Endothelial cell (in vitro differentiated cells): ENCODE data around the gene FTCDNL1. TPM values are rescaled to one million over a fixed set of nuclear protein-coding genes. Genes with fewer than 3 reads are reported as not detected.

ENCODE experiments used
- DNase-seq: peaks from one replicate; pipeline ENCODE4 v3.0.0; 2021; ENCODE audit warnings: low spot score
- H3K27ac Mint-ChIP-seq: one replicate; pipeline ENCODE4 v1.8.0; 2021; ENCODE audit warnings: mixed read lengths, inconsistent platforms; ENCODE audit not compliant: unreplicated experiment
- H3K27me3 Mint-ChIP-seq: one replicate; pipeline ENCODE4 v1.8.0; 2021; ENCODE audit warnings: mild to moderate bottlenecking, moderate library complexity, mixed read lengths, inconsistent platforms; ENCODE audit not compliant: unreplicated experiment
- H3K36me3 Mint-ChIP-seq: one replicate; pipeline ENCODE4 v1.8.0; 2021; ENCODE audit warnings: mild to moderate bottlenecking, low read depth, mixed read lengths, inconsistent platforms; ENCODE audit not compliant: unreplicated experiment
- H3K4me1 Mint-ChIP-seq: one replicate; pipeline ENCODE4 v1.8.0; 2021; ENCODE audit warnings: mild to moderate bottlenecking, mixed read lengths, inconsistent platforms; ENCODE audit not compliant: unreplicated experiment
- H3K4me3 Mint-ChIP-seq: one replicate; pipeline ENCODE4 v1.8.0; 2021; ENCODE audit warnings: mild to moderate bottlenecking, mixed read lengths, inconsistent platforms; ENCODE audit not compliant: unreplicated experiment
- H3K9me3 Mint-ChIP-seq: one replicate; pipeline ENCODE4 v1.8.0; 2021; ENCODE audit warnings: mixed read lengths, inconsistent platforms; ENCODE audit not compliant: unreplicated experiment
- total RNA-seq: library from RNA; stranded (reverse); fragmentation: NEBNext Ultra II Directional; extraction: Animal tissue kit (Norgen Biotek cat#: 25700); gene quantifications from one replicate; pipeline ENCODE4 v1.2.1, GENCODE V29; 2021; ENCODE audit not compliant: unreplicated experiment
- TF ChIP-seq, protein P1 (sequence below): fragments of 200-600 bp; sonication (generic); IDR thresholded peaks from one replicate; pipeline ENCODE4 v1.5.0; 2021; ENCODE audit warnings: antibody characterized with exemption; ENCODE audit not compliant: unreplicated experiment

Gene FTCDNL1
- total RNA-seq, 1 donor from 2014 or later = 1.0 TPM

DNA sequence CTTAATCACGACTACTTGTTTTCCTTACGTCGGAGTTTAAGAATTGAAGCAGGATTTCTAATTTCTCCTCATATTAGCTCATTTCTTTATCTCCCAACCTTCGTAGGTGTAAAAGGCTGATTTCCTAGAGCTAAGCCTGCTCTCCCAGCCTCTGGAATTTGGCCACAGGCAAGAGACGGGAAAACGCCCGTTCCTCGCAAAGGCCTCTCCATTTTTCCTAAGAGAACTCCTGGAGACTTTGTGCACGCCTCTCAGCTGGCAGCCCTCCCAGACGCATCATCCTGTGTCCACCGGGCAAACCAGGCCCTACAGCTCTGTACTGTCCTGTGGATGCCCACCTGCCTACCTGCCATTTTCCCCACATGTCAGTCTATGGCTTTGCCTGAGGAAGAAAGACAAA, 106.3 kb downstream of the FTCDNL1 start:
- Mint-ChIP-seq H3K9me3 (no peaks in the 10 kb centered on the region), H3K36me3 (no peaks in the 10 kb centered on the region), H3K27me3 (no peaks in the 10 kb centered on the region), H3K27ac (no peak overlapping the region), H3K4me3 (no peak overlapping the region), H3K4me1 (peaks cover under 1% of the 10 kb centered on the region)
- TF ChIP-seq, protein P1, sequence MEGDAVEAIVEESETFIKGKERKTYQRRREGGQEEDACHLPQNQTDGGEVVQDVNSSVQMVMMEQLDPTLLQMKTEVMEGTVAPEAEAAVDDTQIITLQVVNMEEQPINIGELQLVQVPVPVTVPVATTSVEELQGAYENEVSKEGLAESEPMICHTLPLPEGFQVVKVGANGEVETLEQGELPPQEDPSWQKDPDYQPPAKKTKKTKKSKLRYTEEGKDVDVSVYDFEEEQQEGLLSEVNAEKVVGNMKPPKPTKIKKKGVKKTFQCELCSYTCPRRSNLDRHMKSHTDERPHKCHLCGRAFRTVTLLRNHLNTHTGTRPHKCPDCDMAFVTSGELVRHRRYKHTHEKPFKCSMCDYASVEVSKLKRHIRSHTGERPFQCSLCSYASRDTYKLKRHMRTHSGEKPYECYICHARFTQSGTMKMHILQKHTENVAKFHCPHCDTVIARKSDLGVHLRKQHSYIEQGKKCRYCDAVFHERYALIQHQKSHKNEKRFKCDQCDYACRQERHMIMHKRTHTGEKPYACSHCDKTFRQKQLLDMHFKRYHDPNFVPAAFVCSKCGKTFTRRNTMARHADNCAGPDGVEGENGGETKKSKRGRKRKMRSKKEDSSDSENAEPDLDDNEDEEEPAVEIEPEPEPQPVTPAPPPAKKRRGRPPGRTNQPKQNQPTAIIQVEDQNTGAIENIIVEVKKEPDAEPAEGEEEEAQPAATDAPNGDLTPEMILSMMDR = no peak
- DNase-seq = no peak

DNA sequence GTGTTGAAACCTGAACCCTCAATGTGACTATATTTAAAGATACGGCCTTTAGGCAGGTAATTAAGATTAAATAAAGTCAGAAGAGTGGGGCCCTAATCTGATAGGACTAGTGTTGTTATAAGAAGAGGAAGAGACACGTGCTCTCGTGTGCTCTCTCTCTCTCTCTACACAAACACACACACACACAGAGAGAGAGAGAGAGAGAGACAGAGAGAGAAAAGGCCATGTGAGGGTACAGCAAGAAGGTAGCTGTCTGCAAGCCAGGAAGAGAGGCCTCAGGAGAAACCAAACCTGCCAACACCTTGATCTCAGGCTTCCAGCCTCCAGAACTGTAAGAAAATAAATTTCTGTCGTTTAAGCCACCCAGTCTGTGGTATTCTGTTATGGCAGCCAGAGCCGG, 106.7 kb downstream of the FTCDNL1 start:
- no peaks in the 10 kb centered on the region for H3K36me3 Mint-ChIP-seq
- H3K4me3 Mint-ChIP-seq = no peak overlapping the region
- no peak for DNase-seq
- TF ChIP-seq, protein P1 = no peak
- H3K9me3 Mint-ChIP-seq = no peaks in the 10 kb centered on the region
- no peak overlapping the region for H3K27ac Mint-ChIP-seq
- H3K27me3 Mint-ChIP-seq = no peaks in the 10 kb centered on the region
- H3K4me1 Mint-ChIP-seq = peaks cover 2% of the 10 kb centered on the region

DNA sequence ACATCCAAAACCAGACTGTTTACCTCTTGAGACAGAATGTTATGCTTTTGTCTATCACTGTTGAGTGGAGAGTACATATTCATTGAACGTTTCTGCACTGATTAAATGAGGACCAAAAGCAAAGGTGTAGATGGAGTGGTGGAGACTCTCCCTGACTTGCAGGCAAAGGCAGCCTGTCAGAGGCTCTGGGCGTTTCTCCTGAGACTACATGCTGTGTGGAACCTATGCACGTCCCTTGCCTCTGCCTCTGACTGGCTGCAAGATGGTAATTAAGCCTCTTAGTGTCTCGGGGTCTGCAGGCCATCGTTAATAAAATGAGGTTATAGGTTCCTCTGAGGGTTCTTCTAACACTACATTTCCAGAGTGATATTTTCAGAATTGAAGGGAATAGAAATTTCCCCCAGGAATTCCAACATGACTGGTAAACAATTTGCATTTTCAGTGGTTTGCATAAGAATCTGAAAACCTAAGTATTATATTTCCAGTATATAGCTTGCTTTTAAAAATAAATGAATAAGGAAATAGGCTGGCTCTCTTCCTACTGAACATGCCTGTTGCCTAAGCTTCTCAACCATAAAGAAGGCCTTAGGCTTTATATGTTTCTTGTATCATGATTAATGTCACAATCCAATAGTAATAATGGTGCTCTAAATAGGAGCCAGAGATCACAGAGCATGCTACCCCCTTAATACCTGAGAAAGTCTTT, 107.4 kb downstream of the FTCDNL1 start:
- TF ChIP-seq, protein P1 = no peak
- H3K27me3 Mint-ChIP-seq = no peaks in the 10 kb centered on the region
- H3K27ac Mint-ChIP-seq = no peak overlapping the region
- H3K9me3 Mint-ChIP-seq = no peaks in the 10 kb centered on the region
- DNase-seq = no peak
- no peaks in the 10 kb centered on the region for H3K36me3 Mint-ChIP-seq
- no peak overlapping the region for H3K4me3 Mint-ChIP-seq
- H3K4me1 Mint-ChIP-seq = peaks cover 2% of the 10 kb centered on the region

DNA sequence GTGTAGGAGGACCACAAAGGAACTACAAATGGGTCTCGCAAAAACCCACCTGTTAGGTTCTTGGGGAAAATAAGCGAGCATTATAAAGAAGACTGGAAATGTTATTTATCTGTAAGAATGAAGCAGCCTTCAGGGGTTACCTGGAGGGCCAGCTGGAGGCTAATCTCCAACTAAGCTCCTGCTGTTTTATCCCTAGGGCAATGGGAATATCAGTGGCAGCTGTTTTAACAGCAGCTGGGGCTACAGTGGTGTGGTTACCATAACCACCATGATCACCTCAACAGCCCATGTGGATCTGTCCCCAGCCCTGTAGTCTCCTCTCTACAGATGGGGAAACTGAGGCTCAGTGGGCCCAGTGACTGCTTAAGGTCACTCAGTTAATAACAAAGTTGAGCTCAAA, 108.1 kb downstream of the FTCDNL1 start:
- TF ChIP-seq, protein P1 = no peak
- DNase-seq = no peak
- Mint-ChIP-seq H3K27ac (no peak overlapping the region), H3K4me1 (peaks cover 2% of the 10 kb centered on the region), H3K9me3 (no peaks in the 10 kb centered on the region), H3K27me3 (no peaks in the 10 kb centered on the region), H3K36me3 (no peaks in the 10 kb centered on the region), H3K4me3 (no peak overlapping the region)

DNA sequence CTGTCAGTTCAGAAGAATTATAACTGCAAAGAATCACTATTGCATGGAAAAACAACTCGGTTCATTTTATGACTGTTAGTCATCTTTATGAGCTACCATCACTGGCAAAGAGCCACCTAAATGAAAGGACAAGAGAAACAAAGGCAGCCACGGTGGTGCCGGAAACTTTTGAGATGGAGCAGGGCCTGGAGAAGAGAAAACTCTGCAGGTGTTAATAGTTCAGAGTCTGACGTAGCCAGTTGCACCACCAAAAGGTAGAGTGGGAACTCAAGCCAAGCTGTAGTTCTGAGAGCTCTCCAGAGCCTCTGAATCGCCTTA, 110.9 kb downstream of the FTCDNL1 start:
- Mint-ChIP-seq H3K9me3 (no peaks in the 10 kb centered on the region), H3K36me3 (no peaks in the 10 kb centered on the region), H3K4me3 (no peak overlapping the region), H3K27ac (no peak overlapping the region), H3K27me3 (no peaks in the 10 kb centered on the region), H3K4me1 (peaks cover 2% of the 10 kb centered on the region)
- TF ChIP-seq, protein P1 = peak; percentile 28
- DNase-seq = no peak
